Measurements from ENCODE around the gene ETV6.

GRCh38 chr12:11716794-11717518 lies 67.5 kb downstream of the ETV6 start:
- TF ChIP-seq CTCF (conservative IDR thresholded peaks at IDR 0.05 in 1 of 2, IDR thresholded peaks at IDR 0.05 in 1 of 2; ENCODE audit: extremely low read depth in 1 of 2, insufficient read depth in 1 of 2, low read depth in 1 of 2, low read length in 2 of 2) (no peak), EZH2 (IDR thresholded peaks at IDR 0.05; ENCODE audit: borderline replicate concordance, low read length) (no peak)

All from mammary epithelial cell (primary cell).